GM20000 (cell line): Measurements from ENCODE around the gene BCOR.

Experiments
- DNase-seq: peaks from one replicate; pipeline ENCODE4 v3.0.0; 2012; ENCODE audit warnings: low spot score
- TF ChIP-seq, protein P1 (sequence below): IDR thresholded peaks from 2 replicates; pipeline ENCODE4 v1.5.1; 2012; ENCODE audit warnings: mild to moderate bottlenecking, control low read depth; ENCODE audit errors: extremely low read depth, missing control alignments

BCOR gene

DNA sequence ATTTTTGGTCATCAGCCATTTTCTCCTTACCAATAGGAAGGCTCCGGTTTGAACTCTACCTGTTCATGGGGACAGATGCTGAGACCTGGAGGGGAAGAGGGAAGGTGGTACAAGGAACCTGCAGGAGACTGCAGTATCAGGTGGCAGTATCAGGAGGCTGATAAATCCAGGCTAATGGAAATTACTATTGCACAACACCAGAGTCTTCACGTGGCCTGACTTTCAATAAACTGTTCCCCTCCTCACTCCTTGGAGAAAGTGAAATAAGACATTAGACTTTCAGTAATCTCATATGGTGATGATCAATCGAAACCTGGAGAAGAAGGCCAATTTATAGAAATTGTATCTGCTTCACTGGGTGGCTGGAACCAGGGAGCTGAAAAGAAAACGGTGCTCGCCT lies 46.2 kb upstream of the BCOR start:
- DNase-seq, result no peak
- TF ChIP-seq, protein P1, sequence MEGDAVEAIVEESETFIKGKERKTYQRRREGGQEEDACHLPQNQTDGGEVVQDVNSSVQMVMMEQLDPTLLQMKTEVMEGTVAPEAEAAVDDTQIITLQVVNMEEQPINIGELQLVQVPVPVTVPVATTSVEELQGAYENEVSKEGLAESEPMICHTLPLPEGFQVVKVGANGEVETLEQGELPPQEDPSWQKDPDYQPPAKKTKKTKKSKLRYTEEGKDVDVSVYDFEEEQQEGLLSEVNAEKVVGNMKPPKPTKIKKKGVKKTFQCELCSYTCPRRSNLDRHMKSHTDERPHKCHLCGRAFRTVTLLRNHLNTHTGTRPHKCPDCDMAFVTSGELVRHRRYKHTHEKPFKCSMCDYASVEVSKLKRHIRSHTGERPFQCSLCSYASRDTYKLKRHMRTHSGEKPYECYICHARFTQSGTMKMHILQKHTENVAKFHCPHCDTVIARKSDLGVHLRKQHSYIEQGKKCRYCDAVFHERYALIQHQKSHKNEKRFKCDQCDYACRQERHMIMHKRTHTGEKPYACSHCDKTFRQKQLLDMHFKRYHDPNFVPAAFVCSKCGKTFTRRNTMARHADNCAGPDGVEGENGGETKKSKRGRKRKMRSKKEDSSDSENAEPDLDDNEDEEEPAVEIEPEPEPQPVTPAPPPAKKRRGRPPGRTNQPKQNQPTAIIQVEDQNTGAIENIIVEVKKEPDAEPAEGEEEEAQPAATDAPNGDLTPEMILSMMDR, result no peak

DNA sequence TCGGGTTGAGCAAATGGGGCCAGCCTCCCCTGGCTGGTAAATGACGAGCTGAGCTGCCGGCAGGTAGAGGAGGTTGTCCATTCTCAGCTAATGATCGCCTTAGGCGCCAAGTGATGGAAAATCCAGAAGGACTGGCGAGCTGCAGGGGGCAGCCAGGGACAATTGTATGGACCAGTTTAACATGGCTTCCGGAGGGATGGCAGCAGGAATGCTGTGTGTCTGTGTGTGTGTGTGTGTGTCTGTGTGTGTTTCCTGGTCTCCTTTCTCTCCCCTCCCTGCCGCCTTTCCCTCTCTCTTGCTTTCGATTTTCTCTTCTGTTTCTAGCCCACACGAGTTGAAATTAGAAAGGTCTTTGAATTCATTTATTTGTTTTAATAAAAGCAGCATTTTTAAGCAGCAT lies 45.2 kb upstream of the BCOR start:
- TF ChIP-seq, protein P1, result no peak

DNA sequence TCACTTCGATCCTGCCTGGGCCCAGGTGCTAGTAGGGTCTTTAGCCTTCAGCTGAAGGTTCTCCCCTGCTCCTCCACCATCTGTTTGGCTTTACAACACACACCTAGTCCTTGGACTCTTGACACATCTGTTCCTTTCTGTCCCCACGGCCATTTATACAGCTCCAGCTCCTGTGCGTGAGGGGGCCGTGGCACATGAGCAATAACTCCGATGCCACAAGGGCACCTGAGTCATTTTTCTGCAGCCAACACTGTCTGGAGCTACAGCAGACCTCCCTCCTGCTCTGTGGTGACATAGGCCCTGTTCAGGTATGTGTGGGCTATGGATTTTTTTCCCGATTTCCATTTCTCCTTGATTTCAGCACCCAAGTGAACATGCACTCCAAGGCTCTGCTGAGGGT lies 44.7 kb upstream of the BCOR start:
- no peak for DNase-seq
- TF ChIP-seq, protein P1, result no peak

More for the DNA sequence above, 45.2 kb upstream of the BCOR start:
- no peak for DNase-seq

DNA sequence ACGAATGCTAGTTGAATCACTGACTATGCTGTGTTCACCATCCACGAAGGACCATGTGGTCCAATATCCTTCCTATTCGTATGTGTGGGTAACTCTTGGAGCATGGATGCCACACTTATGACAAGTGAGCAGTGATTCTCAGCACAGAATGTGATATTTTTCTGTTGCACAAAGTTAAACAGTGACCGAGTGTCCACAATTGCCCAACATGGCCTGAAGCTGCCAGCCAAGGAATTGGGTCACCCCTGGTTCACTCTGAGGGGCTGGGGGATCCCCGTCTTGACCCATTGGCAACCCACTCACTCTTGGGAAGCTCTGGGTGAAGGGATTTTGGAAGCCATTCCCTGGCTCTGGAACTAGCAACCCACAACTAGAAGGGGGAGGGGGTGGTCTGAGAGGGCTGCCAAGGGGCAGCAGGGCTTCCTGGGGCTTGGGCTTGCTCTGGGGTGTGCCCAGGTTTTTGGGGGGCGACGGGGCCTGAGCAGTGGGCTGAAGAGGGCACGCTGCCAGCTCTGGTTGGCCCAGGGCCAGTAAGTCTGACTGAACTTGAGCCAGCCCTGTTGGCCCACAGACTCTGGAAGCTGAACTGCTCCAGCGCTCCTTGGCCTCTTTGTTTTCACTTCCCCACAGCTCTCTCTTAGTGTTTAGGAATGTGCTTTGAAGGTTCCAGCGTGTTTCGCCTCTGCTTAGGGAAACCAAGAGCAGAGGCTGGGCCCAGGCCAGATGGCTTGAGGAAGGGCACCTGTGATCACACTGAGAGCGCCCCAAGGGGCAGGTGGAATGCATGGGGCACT lies 43.1 kb upstream of the BCOR start:
- TF ChIP-seq, protein P1, result no peak
- no peak for DNase-seq

DNA sequence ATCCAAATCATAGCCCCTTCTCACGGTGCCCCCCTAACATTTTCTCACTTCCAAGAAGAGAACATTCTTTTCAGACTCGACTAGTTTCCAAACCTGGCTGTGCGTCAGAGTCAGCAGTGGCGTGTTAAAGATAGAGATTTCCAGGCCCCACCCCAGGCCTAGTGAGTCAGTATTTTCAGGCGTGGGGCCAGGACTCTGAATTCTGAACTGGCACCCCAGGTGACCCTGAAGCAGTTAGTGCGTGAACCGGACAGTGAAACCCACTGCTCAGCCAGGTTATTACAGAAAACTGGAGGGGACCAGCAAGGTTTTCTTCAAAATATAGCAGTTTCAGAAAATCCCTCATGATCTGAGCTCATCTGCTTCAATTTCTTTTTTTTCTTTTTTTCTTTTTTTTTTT lies 35.0 kb upstream of the BCOR start:
- DNase-seq, result no peak
- TF ChIP-seq, protein P1, result no peak

DNA sequence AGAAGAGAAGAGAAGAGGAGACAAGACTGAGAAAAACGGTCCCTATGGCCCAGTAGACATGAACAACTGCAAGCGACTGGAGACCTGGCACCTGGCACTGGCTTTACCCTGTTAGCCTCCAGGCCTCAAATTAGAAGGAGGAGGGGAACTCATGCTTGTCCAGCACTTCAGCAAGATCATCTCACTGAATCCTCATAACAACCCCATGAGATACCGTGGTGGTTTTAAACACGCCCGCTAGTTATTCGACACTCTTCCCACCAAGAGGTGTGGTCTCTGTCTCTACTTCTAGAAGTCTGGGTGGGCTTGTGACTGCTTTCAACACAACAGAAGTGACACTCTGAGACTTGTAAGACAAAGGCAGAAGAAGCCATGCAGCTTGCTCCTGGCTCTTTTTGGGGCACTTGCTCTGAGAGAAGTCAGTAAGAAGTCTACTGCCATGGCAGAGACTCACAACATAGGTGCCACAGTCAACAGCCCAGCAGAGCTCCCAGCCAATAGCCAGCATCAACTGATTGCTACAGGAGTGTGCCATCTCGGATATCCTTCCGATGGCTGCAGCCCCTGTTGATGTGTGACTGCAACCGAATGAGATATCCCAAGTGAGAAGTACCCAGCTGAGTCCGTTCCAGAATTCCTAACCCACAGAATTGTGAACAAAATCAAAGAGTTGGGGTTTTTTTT lies 34.0 kb upstream of the BCOR start:
- no peak for DNase-seq
- TF ChIP-seq, protein P1, result no peak

DNA sequence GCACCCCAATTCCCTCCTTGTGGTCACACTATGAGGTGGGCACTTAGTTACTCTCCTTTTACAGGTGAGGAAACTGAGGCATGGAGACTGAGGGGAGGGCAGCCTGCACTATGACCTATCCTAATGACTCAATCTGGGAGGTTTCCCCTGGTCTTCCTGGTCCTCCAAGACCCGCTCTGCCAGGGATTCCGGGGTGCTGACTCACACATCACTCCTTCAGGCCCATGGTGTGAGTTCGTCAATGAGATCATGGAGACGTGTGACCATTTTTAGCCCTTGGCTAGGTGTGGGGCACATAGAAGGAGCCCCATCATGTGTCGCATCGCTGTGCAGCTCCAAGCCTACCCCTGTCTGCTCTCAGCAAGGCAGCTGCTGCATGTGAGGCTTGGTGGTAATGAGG lies 32.4 kb upstream of the BCOR start:
- TF ChIP-seq, protein P1, result no peak
- DNase-seq, result no peak
